OCI-M2 (cell line): Measurements from ENCODE around the gene CRACR2A.

Experiments used
- DNase-seq: peaks from one replicate; lab custom pipeline; 2025; ENCODE audit not compliant: unreplicated experiment; lab: John Stamatoyannopoulos, UW

CRACR2A gene

GRCh38 chr12:3753544-3754284 is 805 bp upstream of the CRACR2A start:
- no peak for DNase-seq

GRCh38 chr12:3752096-3752709 is 706 bp downstream of the CRACR2A start:
- DNase-seq, result no peak

GRCh38 chr12:3751151-3752095 is 1.5 kb downstream of the CRACR2A start:
- DNase-seq, result no peak

- DNase-seq, result no peak
These were observed 2.3 kb downstream of the CRACR2A start for GRCh38 chr12:3750616-3751015.

- no peak for DNase-seq
These were observed 4.3 kb downstream of the CRACR2A start for GRCh38 chr12:3748620-3749019.

- no peak for DNase-seq
These were observed 4.8 kb downstream of the CRACR2A start for GRCh38 chr12:3747976-3748619.

- DNase-seq, result no peak
These were observed 5.4 kb downstream of the CRACR2A start for GRCh38 chr12:3747543-3747942.

- no peak for DNase-seq
These were observed 6.2 kb downstream of the CRACR2A start for GRCh38 chr12:3746758-3747157.

GRCh38 chr12:3745152-3745551 is 7.8 kb downstream of the CRACR2A start:
- no peak for DNase-seq

- no peak for DNase-seq
These were observed 8.5 kb downstream of the CRACR2A start for GRCh38 chr12:3744229-3744901.

GRCh38 chr12:3743803-3744202 is 9.1 kb downstream of the CRACR2A start:
- no peak for DNase-seq

GRCh38 chr12:3741882-3742672 is 10.8 kb downstream of the CRACR2A start:
- DNase-seq, result no peak

GRCh38 chr12:3740480-3741231 is 12.3 kb downstream of the CRACR2A start:
- no peak for DNase-seq

- DNase-seq, result no peak
These were observed 17.5 kb downstream of the CRACR2A start for GRCh38 chr12:3735432-3735831.

GRCh38 chr12:3732901-3733300 is 20.0 kb downstream of the CRACR2A start:
- no peak for DNase-seq

- DNase-seq, result no peak
These were observed 22.8 kb downstream of the CRACR2A start for GRCh38 chr12:3730111-3730510.

GRCh38 chr12:3728686-3729085 is 24.2 kb downstream of the CRACR2A start:
- DNase-seq, result no peak

- DNase-seq, result no peak
These were observed 24.9 kb downstream of the CRACR2A start for GRCh38 chr12:3727877-3728632.
